ENCODE results near the gene TRIP13. TPM values are rescaled to one million over a fixed set of nuclear protein-coding genes. Genes with fewer than 3 reads are reported as not detected.
A peak's percentile ranks its signal among the peaks of the same experiment; 100 is the strongest.
"Not testable (repeated sequence)": the region's sequence is repeated elsewhere in the genome, so short reads cannot be mapped to it uniquely, and the experiment has no call there.

Gene TRIP13, protein sequence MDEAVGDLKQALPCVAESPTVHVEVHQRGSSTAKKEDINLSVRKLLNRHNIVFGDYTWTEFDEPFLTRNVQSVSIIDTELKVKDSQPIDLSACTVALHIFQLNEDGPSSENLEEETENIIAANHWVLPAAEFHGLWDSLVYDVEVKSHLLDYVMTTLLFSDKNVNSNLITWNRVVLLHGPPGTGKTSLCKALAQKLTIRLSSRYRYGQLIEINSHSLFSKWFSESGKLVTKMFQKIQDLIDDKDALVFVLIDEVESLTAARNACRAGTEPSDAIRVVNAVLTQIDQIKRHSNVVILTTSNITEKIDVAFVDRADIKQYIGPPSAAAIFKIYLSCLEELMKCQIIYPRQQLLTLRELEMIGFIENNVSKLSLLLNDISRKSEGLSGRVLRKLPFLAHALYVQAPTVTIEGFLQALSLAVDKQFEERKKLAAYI
- 9.8 and 10.4 TPM in 2 replicates for total RNA-seq
- polyA plus RNA-seq, result 12.4 and 19.2 TPM in 2 replicates

DNA sequence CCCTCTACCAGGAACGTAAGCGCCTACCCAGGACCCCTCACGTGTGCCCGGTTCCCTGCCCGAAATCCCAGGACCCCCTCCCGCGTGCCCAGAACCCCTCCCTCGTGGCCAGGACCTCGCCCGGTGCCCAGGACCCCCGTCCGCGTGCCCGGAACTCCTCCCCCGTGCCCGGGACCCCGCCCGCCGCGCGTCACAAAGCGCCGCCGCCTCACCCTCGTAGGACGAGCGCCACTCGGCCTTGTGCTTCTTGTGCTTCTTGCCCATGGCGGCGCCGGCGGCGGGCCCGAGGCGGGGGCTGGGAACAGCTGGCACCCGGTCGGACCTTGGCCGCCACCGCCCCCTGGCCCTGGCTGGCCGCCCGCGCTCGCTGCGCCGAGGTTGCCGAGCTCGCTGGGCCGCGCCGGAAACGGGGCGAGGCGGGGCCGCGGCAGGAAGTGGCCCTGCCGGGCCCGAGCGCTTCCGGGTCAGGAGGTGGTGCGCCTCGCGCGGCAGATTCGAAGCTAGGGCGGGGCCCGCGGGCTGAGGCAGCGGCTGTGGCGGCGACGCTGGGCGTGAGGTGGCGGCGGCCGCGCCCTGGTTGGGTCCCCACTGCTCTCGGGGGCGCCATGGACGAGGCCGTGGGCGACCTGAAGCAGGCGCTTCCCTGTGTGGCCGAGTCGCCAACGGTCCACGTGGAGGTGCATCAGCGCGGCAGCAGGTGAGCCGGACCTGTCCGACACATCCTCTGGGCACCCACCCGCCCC, at the start of gene TRIP13, which contains the start of gene BRD9:
TRIP13 (plus strand) TSS at position 491 of the 743 bp plus-strand sequence; CDS start at position 606, 115 bp downstream.
BRD9 (minus strand) TSS at position 408 of the 743 bp plus-strand sequence; CDS start at position 264, 144 bp downstream.
- Histone ChIP-seq H3K27ac (peak within 1 kb of the TSS; percentile 96), H3K9me3 (ENCODE audit: low read depth) (no peaks in the 10 kb centered on the region), H3K36me3 (peaks cover 24% of the 10 kb centered on the region), H3K27me3 (no peaks in the 10 kb centered on the region), H3K4me1 (ENCODE audit: low read depth) (peaks cover 4% of the 10 kb centered on the region), H3K4me3 (peak within 1 kb of the TSS; percentile 61)
- TF ChIP-seq, protein P1, sequence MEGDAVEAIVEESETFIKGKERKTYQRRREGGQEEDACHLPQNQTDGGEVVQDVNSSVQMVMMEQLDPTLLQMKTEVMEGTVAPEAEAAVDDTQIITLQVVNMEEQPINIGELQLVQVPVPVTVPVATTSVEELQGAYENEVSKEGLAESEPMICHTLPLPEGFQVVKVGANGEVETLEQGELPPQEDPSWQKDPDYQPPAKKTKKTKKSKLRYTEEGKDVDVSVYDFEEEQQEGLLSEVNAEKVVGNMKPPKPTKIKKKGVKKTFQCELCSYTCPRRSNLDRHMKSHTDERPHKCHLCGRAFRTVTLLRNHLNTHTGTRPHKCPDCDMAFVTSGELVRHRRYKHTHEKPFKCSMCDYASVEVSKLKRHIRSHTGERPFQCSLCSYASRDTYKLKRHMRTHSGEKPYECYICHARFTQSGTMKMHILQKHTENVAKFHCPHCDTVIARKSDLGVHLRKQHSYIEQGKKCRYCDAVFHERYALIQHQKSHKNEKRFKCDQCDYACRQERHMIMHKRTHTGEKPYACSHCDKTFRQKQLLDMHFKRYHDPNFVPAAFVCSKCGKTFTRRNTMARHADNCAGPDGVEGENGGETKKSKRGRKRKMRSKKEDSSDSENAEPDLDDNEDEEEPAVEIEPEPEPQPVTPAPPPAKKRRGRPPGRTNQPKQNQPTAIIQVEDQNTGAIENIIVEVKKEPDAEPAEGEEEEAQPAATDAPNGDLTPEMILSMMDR (IDR thresholded peaks at IDR 0.05; ENCODE audit: low read depth, low read length), result no peak
- DNase-seq (ENCODE audit: low read depth in 1 of 2, low spot score in 1 of 2), result peak; percentile 79 to 89

DNA sequence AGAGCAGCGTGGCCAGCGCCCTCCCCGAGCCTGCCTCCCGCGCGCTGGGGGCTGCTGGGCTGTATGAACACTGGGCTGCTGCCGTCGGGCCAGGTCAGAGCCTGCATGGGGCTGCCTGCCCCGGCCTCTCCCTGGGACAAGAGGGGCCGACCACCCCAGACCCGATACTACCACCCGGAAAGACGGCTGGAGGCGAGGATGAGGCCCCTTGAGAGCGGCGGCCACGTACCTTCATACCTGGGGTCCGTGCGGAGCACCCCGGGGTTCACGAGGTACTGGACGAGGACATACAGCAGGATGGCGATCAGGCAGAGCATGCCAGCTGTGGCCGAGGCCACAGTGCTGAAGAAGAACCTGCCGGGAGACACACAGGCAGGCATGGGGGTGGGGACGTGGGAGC, 49.3 kb upstream of the TRIP13 start:
- H3K9me3 ChIP-seq (ENCODE audit: low read depth); H3K4me1 ChIP-seq (ENCODE audit: low read depth); H3K36me3 ChIP-seq; H3K27ac ChIP-seq; H3K27me3 ChIP-seq; H3K4me3 ChIP-seq; DNase-seq (ENCODE audit: low read depth in 1 of 2, low spot score in 1 of 2): not testable (repeated sequence)

DNA sequence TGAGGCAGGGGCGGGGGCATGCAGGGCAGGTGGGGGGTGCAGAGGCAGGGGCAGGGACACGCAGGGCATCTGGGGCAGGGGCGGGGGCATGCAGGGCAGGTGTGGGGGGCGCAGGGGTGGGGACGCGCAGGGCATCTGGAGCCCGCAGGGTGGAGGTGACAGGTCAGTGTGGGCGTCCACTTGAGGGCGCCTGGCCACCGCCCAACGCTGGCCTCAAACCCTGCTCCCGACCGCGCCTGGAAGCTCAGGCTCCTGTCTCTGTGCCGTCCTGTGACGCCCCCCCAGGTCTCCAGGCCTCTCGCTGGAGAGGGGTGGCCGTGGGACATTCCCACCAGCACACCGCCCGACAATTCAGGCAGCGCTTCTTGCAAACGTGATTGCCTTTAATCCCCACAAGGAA, 48.8 kb upstream of the TRIP13 start:
- not testable (repeated sequence) for H3K4me1 ChIP-seq (ENCODE audit: low read depth); H3K36me3 ChIP-seq; H3K27ac ChIP-seq; H3K4me3 ChIP-seq; H3K9me3 ChIP-seq (ENCODE audit: low read depth); DNase-seq (ENCODE audit: low read depth in 1 of 2, low spot score in 1 of 2); H3K27me3 ChIP-seq

DNA sequence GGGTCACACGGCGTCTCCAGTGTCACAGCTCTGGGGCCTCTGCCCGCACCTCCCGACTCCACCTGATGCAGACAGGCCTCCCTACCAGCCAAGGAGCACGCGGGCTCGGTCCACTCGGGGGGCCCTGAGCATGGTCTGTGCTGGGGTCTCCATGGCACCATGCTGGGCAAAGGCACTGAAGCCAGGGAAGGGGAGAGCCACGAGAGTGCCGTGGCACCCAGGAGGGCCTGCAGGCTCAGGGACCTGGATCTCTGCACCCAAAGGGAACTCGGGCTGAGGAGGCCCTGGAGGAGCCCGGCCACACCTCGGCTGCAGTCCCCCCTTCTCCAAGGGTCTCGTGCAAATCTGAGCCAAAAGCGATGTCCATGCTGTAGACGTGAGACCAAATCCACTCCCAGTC, 48.3 kb upstream of the TRIP13 start:
- not testable (repeated sequence) for H3K36me3 ChIP-seq; H3K27me3 ChIP-seq; DNase-seq (ENCODE audit: low read depth in 1 of 2, low spot score in 1 of 2); H3K4me3 ChIP-seq; H3K4me1 ChIP-seq (ENCODE audit: low read depth); H3K9me3 ChIP-seq (ENCODE audit: low read depth); H3K27ac ChIP-seq

DNA sequence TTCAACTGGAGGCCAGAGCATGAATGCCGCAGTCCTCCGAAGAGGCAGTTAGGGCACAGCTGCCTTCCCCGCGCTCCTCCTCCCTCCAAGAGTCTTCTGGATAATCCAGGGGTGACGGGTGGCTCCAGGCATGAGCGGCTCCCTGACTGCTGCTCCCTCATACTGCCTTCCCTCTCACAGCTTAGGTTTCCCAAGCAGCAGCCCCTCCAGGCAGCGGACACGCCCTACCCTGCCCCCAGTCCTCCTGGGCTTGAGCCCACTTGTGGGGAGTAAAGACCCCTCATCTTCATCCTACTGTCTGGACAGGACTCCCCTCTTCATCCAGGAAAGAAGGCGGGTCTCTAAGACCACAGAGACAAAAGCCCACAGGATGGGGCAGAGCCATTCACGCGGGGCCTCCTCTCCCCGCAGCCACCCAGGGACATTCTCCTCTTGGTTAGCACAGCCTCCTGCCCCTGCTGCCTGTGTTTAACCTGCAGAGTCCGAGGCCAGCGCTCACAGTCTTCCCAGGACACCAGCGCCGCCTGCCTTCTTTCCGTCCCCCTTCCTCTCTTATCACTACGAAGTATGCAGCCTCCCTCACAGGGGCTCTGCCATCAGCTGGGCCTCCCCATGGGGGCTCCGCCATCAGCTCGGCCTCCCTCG, 47.5 kb upstream of the TRIP13 start:
- H3K27me3 ChIP-seq; H3K4me1 ChIP-seq (ENCODE audit: low read depth); H3K36me3 ChIP-seq; H3K9me3 ChIP-seq (ENCODE audit: low read depth); H3K27ac ChIP-seq; H3K4me3 ChIP-seq; DNase-seq (ENCODE audit: low read depth in 1 of 2, low spot score in 1 of 2): not testable (repeated sequence)

DNA sequence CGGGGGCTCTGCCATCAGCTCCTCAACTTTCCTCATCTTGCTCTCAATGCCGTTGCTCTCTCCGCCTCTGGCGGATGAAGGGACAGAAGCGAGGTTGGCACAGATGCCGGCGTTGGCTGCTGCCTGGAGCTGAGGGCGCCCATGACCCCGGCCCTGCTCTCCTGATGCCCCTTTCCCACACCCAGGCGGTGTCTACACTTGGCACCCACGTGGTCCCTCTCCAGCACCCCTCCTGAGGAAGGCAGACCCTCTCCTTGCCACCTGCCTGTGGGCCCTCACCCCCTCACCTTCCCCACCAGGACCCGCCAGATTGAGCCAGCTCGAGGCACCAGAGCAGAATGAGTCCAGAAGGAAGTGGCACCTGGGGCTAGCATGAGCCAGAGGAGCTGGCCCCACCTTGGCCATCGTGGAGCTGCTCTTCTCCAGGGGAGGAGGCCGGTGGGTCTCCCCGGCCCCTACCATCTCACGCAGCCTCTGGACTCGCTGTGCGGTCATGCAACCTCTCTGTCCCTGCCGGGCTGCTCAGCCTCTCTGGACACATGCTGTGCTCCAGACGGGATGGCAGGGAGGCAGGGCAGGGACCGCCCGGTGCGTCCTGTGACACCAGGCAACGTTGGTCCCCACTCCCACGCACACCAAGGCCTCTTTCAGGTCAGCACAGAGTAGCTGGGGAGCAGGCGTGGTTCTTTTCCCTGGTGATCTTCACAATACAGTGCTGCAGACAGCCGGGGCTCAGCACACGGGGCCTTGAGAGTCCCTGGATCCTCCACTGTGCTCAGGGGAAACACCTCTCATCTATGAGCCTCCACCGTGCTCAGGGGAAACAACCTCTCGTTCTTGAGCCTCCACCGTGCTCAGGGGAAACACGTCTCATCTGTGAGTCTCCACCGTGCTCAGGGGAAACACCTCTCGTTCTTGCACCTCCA, 46.7 kb upstream of the TRIP13 start:
- not testable (repeated sequence) for H3K27ac ChIP-seq; H3K4me1 ChIP-seq (ENCODE audit: low read depth); H3K27me3 ChIP-seq; DNase-seq (ENCODE audit: low read depth in 1 of 2, low spot score in 1 of 2); H3K9me3 ChIP-seq (ENCODE audit: low read depth); H3K4me3 ChIP-seq; H3K36me3 ChIP-seq

DNA sequence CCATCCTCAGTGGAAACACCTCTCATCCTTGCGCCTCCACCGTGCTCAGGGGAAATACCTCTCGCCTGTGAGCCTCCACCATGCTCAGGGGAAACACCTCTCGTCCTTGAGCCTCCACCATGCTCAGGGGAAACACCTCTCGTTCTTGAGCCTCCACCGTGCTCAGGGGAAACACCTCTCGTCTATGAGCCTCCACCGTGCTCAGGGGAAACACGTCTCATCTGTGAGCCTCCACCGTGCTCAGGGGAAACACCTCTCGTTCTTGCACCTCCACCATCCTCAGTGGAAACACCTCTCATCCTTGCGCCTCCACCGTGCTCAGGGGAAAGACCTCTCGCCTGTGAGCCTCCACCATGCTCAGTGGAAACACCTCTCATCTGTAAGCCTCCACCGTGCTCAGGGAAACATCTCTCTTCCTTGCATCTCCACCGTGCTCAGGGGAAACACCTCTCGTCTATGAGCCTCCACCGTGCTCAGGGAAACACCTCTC, 46.0 kb upstream of the TRIP13 start:
- H3K9me3 ChIP-seq (ENCODE audit: low read depth); H3K4me3 ChIP-seq; H3K27ac ChIP-seq; H3K4me1 ChIP-seq (ENCODE audit: low read depth); H3K36me3 ChIP-seq; DNase-seq (ENCODE audit: low read depth in 1 of 2, low spot score in 1 of 2); H3K27me3 ChIP-seq: not testable (repeated sequence)

DNA sequence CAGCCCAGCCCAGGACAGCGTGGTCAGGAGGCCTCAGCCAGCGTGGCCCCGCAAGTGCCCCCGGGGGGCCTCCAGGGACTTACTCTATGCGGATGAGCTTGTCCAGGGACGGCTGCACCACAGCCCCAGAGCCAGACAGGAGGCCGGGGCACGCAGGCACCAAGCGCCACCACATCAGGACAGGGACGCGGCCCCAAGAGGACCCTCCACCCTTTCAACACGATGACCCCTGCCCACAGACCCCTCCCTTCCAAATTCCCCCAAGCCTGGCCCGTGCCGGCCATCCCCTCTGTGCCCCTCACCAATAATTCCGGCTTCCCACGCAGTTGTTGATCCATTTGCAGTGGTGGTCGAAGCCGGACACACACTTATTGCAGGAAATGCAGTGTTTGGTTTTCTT, 45.5 kb upstream of the TRIP13 start:
- not testable (repeated sequence) for DNase-seq (ENCODE audit: low read depth in 1 of 2, low spot score in 1 of 2); H3K27me3 ChIP-seq; H3K27ac ChIP-seq; H3K4me3 ChIP-seq; H3K4me1 ChIP-seq (ENCODE audit: low read depth); H3K36me3 ChIP-seq; H3K9me3 ChIP-seq (ENCODE audit: low read depth)

DNA sequence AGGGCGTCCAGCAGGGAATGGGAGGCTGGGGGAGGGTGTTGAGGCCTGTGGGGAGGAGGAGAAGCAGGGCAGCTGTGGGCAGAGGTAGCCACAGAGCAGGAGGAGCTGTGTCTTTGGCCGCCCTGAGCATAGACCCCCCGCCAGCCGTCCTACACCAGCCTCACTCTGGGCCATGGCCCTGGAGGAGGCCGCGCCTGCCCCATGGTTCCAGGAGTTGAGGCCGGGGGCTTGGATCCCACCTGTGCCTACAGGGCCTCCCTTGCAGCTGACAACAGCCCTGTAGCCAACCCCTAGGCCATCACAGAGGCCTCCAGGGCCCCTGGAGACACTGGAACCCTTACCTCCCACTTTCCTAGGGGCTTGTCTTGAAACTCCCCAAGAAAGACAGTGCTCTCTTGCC, 44.9 kb upstream of the TRIP13 start:
- not testable (repeated sequence) for H3K27ac ChIP-seq; H3K27me3 ChIP-seq; H3K36me3 ChIP-seq; H3K9me3 ChIP-seq (ENCODE audit: low read depth); H3K4me1 ChIP-seq (ENCODE audit: low read depth); H3K4me3 ChIP-seq; DNase-seq (ENCODE audit: low read depth in 1 of 2, low spot score in 1 of 2)

Measured in cardiac muscle cell (in vitro differentiated cells and primary cell).